T-helper 2 cell treated with Interferon-gamma antibody and Interleukin-4, amounts not matched to agents 5 μg/mL and 100 μg/mL, for 36 hours (primary cell): Measurements from ENCODE around the gene ALDH16A1.

ENCODE experiments used
- DNase-seq: peaks from one replicate; pipeline ENCODE4 v3.0.0; 2021; ENCODE audit warnings: low spot score
- H3K27ac Mint-ChIP-seq: one replicate; pipeline ENCODE4 v1.8.0; 2021; ENCODE audit warnings: mild to moderate bottlenecking, mixed read lengths
- H3K27me3 Mint-ChIP-seq: one replicate; pipeline ENCODE4 v1.8.0; 2021; ENCODE audit warnings: low read depth, mixed read lengths
- H3K36me3 Mint-ChIP-seq: one replicate; pipeline ENCODE4 v1.8.0; 2021; ENCODE audit warnings: low read depth, mixed read lengths
- H3K4me1 Mint-ChIP-seq: one replicate; pipeline ENCODE4 v1.8.0; 2021; ENCODE audit warnings: low read depth, mixed read lengths
- H3K4me3 Mint-ChIP-seq: one replicate; pipeline ENCODE4 v1.8.0; 2022; ENCODE audit warnings: mild to moderate bottlenecking, moderate library complexity, mixed read lengths
- H3K9me3 Mint-ChIP-seq: one replicate; pipeline ENCODE4 v1.8.0; 2021; ENCODE audit warnings: mixed read lengths

ALDH16A1 gene

GRCh38 chr19:49488863-49489537 lies 36.0 kb downstream of the ALDH16A1 start:
- no peak for DNase-seq
- peak overlapping the region; percentile 99 for H3K4me3 Mint-ChIP-seq
- peaks cover 30% of the 10 kb centered on the region for H3K4me1 Mint-ChIP-seq
- no peaks in the 10 kb centered on the region for H3K9me3 Mint-ChIP-seq
- peaks cover 3% of the 10 kb centered on the region for H3K27me3 Mint-ChIP-seq
- H3K27ac Mint-ChIP-seq: peak overlapping the region; percentile 94
- H3K36me3 Mint-ChIP-seq: peaks cover 83% of the 10 kb centered on the region

GRCh38 chr19:49489601-49490167 lies 36.7 kb downstream of the ALDH16A1 start:
- H3K27me3 Mint-ChIP-seq: peaks cover 3% of the 10 kb centered on the region
- DNase-seq: peak; percentile 21

DNA sequence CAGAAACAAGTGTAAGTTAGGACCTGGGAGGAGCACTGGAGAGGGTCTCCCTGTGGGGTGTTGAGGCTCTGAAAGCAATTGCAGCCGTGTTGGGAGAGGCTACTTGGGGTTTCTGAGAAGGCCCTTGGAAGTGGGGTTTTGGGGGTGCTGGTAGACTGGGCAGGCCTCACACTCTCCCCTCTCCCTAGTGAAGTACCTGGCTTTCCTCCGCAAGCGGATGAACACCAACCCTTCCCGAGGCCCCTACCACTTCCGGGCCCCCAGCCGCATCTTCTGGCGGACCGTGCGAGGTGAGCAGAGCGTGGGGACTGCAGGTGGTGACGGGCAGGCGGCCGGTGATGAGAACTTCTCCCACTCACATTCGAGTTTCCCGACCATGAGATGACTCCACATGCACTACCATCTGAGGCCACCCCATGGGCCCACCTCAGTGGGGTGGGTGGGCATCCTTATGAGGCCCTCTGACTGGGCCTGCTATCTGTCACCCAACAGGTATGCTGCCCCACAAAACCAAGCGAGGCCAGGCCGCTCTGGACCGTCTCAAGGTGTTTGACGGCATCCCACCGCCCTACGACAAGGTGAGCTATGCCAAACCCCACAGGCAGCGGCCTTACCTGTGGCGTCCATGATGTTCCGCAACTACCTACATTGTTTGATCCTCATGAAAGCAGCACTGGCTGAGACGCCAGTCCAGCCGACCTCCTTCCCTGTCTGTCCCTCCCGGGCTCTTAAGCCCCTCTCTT lies 37.4 kb downstream of the ALDH16A1 start:
- Mint-ChIP-seq H3K27ac (peak overlapping the region; percentile 94), H3K9me3 (no peaks in the 10 kb centered on the region), H3K36me3 (peaks cover 76% of the 10 kb centered on the region), H3K4me1 (peaks cover 30% of the 10 kb centered on the region), H3K4me3 (peak overlapping the region; percentile 99), H3K27me3 (peaks cover 3% of the 10 kb centered on the region)
- no peak for DNase-seq

More at GRCh38 chr19:49489601-49490167, 36.7 kb downstream of the ALDH16A1 start:
- Mint-ChIP-seq H3K9me3 (no peaks in the 10 kb centered on the region), H3K27ac (peak overlapping the region; percentile 94), H3K4me3 (peak overlapping the region; percentile 99), H3K4me1 (peaks cover 30% of the 10 kb centered on the region), H3K36me3 (peaks cover 79% of the 10 kb centered on the region)

GRCh38 chr19:49491030-49491803 lies 38.2 kb downstream of the ALDH16A1 start:
- Mint-ChIP-seq H3K4me1 (peaks cover 28% of the 10 kb centered on the region), H3K4me3 (peak overlapping the region; percentile 64), H3K27me3 (peaks cover 3% of the 10 kb centered on the region), H3K27ac (peak overlapping the region; percentile 55), H3K9me3 (no peaks in the 10 kb centered on the region), H3K36me3 (peaks cover 69% of the 10 kb centered on the region)
- no peak for DNase-seq

GRCh38 chr19:49491804-49492572 lies 39.0 kb downstream of the ALDH16A1 start:
- H3K4me3 Mint-ChIP-seq: peak overlapping the region; percentile 24
- no peak for DNase-seq
- H3K27ac Mint-ChIP-seq: peak overlapping the region; percentile 70
- peaks cover 3% of the 10 kb centered on the region for H3K27me3 Mint-ChIP-seq
- no peaks in the 10 kb centered on the region for H3K9me3 Mint-ChIP-seq
- H3K4me1 Mint-ChIP-seq: peaks cover 27% of the 10 kb centered on the region
- H3K36me3 Mint-ChIP-seq: peaks cover 71% of the 10 kb centered on the region

GRCh38 chr19:49492573-49493405 lies 39.8 kb downstream of the ALDH16A1 start:
- H3K4me1 Mint-ChIP-seq: peaks cover 29% of the 10 kb centered on the region
- H3K36me3 Mint-ChIP-seq: peaks cover 71% of the 10 kb centered on the region
- H3K4me3 Mint-ChIP-seq: peak overlapping the region; percentile 24
- no peaks in the 10 kb centered on the region for H3K27me3 Mint-ChIP-seq
- no peak for DNase-seq
- no peaks in the 10 kb centered on the region for H3K9me3 Mint-ChIP-seq
- peak overlapping the region; percentile 70 for H3K27ac Mint-ChIP-seq

DNA sequence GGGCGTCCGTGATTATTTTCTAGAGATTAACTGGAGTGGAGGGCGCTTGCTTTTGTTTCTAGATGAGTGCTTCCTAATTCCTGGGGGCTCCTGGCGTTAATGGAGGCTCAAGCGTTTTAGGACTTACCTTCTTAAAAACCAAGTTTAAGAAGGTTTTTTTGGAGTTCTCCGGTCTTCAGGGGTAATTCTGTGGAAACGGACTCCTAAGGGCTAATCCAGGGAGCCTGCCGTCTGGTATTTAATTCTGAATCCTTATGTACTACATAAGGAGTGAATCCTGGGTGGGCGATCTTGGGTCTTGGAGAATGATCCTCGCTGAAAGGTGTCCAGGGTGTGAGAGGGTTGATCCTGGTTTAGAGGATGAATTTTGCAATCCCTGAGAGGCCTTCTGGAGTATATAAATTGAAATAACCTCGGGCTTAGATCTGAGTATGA lies 43.6 kb downstream of the ALDH16A1 start:
- H3K9me3 Mint-ChIP-seq: no peaks in the 10 kb centered on the region
- peaks cover 34% of the 10 kb centered on the region for H3K4me1 Mint-ChIP-seq
- H3K36me3 Mint-ChIP-seq: peaks cover 62% of the 10 kb centered on the region
- H3K27me3 Mint-ChIP-seq: no peaks in the 10 kb centered on the region
- peak overlapping the region; percentile 98 for H3K27ac Mint-ChIP-seq
- DNase-seq: no peak
- H3K4me3 Mint-ChIP-seq: peak overlapping the region; percentile 100

- H3K4me3 Mint-ChIP-seq: peak overlapping the region; percentile 100
- DNase-seq: peak; percentile 65
- peak overlapping the region; percentile 98 for H3K27ac Mint-ChIP-seq
- H3K9me3 Mint-ChIP-seq: no peaks in the 10 kb centered on the region
- H3K4me1 Mint-ChIP-seq: peaks cover 37% of the 10 kb centered on the region
- no peaks in the 10 kb centered on the region for H3K27me3 Mint-ChIP-seq
- peaks cover 56% of the 10 kb centered on the region for H3K36me3 Mint-ChIP-seq
Observed at GRCh38 chr19:49497047-49497788, 44.2 kb downstream of the ALDH16A1 start.

- DNase-seq: no peak
- Mint-ChIP-seq H3K4me1 (peaks cover 34% of the 10 kb centered on the region), H3K27ac (peak overlapping the region; percentile 98), H3K4me3 (peak overlapping the region; percentile 100), H3K27me3 (no peaks in the 10 kb centered on the region), H3K36me3 (peaks cover 51% of the 10 kb centered on the region), H3K9me3 (no peaks in the 10 kb centered on the region)
Observed at GRCh38 chr19:49497789-49498103, 44.7 kb downstream of the ALDH16A1 start.

DNA sequence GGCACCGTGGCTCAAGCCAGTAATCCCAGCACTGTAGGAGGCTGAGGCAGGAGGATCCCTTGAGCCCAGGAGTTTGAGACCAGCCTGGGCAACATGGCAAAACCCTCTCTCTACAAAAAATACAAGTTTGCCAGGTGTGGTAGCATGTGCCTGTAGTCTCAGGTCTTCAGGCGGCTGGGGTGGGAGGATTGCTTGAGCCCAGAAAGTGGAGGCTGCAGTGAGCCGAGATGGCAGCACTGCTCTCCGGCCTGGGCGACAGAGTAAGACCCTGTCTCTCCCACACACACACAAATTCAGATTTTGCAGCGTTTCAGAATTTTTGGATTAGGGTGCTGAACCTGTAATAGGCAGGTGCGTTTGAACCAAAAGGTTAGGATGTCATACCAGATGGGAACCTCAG lies 45.5 kb downstream of the ALDH16A1 start:
- no peaks in the 10 kb centered on the region for H3K27me3 Mint-ChIP-seq
- peak overlapping the region; percentile 100 for H3K4me3 Mint-ChIP-seq
- peaks cover 44% of the 10 kb centered on the region for H3K36me3 Mint-ChIP-seq
- H3K9me3 Mint-ChIP-seq: no peaks in the 10 kb centered on the region
- peaks cover 37% of the 10 kb centered on the region for H3K4me1 Mint-ChIP-seq
- no peak for DNase-seq
- H3K27ac Mint-ChIP-seq: peak overlapping the region; percentile 98

DNA sequence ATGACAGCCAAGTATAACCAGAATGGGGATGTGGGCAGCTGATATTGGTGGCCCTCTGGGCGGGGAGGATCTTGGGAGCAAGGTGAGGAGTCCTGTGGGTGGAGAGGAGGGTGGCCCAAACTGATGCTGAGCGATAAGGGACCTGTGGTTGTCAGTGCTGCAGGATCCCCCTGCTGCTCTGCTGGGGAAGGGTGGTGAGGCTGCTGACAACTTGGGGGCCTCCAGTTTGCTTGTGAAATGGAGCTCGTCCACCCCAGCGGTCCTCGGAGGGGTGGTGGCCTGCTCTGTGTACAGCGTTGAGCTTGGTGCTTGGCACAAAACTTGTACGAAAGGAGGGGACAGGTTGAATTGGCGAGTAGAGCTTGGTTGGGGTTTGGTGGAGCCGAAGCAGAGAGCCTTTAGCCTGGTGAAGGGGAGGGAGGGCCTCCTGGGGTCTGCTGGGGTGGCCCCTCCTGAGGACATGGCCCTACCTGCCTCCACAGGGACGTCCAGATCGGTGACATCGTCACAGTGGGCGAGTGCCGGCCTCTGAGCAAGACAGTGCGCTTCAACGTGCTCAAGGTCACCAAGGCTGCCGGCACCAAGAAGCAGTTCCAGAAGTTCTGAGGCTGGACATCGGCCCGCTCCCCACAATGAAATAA lies 46.1 kb downstream of the ALDH16A1 start:
- peak; percentile 46 for DNase-seq
- Mint-ChIP-seq H3K4me3 (peak overlapping the region; percentile 100), H3K4me1 (peaks cover 37% of the 10 kb centered on the region), H3K36me3 (peaks cover 42% of the 10 kb centered on the region), H3K27me3 (no peaks in the 10 kb centered on the region), H3K9me3 (no peaks in the 10 kb centered on the region), H3K27ac (peak overlapping the region; percentile 98)
